ENCODE data around the gene GPR3. TPM values are rescaled to one million over a fixed set of nuclear protein-coding genes. Genes with fewer than 3 reads are reported as not detected.

Gene GPR3
- total and polyA plus RNA-seq, 2 of the 8 experiments (the other 6 are each of a cell fraction or from before 2014, with no cell fraction given) = 9.9 to 26.5 TPM

- no peaks in the 10 kb centered on the region for H3K9me3 ChIP-seq (ENCODE audit: insufficient read depth in 2 of 2, low read depth in 1 of 2, low read length in 1 of 2)
- peak overlapping the region; percentile 55 to 89 (median 66) for H3K4me3 ChIP-seq (ENCODE audit: extremely low read depth in 1 of 4, insufficient read depth in 2 of 4, low read depth in 3 of 4, low read length in 4 of 4)
- H2BK12ac ChIP-seq (ENCODE audit: low read depth, low read length) = peak overlapping the region; percentile 80; the same call in 1 of the 2 replicates
- TF ChIP-seq POLR2AphosphoS5 (IDR thresholded peaks at IDR 0.05; ENCODE audit: low read depth, low read length) (no peak), RFX5 (IDR thresholded peaks at IDR 0.05; ENCODE audit: borderline replicate concordance, low read depth, low read length) (no peak), JUN (IDR thresholded peaks at IDR 0.05; ENCODE audit: low read depth, low read length) (no peak), KDM4A (IDR thresholded peaks at IDR 0.05; ENCODE audit: low read depth, low read length, severe bottlenecking) (peak; percentile 96), MAX (IDR thresholded peaks at IDR 0.05) (peak; percentile 53; the same call in 1 of the 2 replicates), BACH1 (IDR thresholded peaks at IDR 0.05; ENCODE audit: low read length) (peak; percentile 7; the same call in 1 of the 2 replicates), EZH2 (IDR thresholded peaks at IDR 0.05; ENCODE audit: low read depth, low read length, severe bottlenecking) (peak; percentile 33), SIN3A (conservative IDR thresholded peaks at IDR 0.05 in 1 of 2, IDR thresholded peaks at IDR 0.05 in 1 of 2; ENCODE audit: low read depth in 1 of 2, low read length in 2 of 2) (0 out of 4 replicates have a peak, but pooled peaks of 1 of the 2 experiments have one; percentile 17)
- peak in 1 of 2 experiments; percentile 70 for DNase-seq (ENCODE audit: low read depth in 1 of 2, low spot score in 2 of 2)
- CTCF ChIA-PET (ENCODE audit: partially characterized antibody) = interaction anchor here (0.7 to 28.8 kb wide), 11 partner anchors 8 to 302 kb away, joined by 3 to 625 read pairs (median 37); partner anchors contain the start of genes CD164L2, FCN3, GPR3 and MAP3K6
- peak overlapping the region; percentile 88 for H2BK15ac ChIP-seq (ENCODE audit: low read length)
- no peak overlapping the region for H3K23ac ChIP-seq (ENCODE audit: insufficient read length)
- peak overlapping the region; percentile 87 for H3K18ac ChIP-seq (ENCODE audit: extremely low read depth, low read length)
- peak overlapping the region; percentile 84; the same call in 1 of the 2 replicates for H2AFZ ChIP-seq (ENCODE audit: low read length)
- peaks cover 3 to 22% (median 12%) of the 10 kb centered on the region in 4 experiments for H3K4me1 ChIP-seq (replicated peaks in 1 of 4; ENCODE audit: control insufficient read depth in 3 of 4, insufficient read depth in 4 of 4, low read length in 3 of 4)
- no peaks in the 10 kb centered on the region for H3K79me1 ChIP-seq (ENCODE audit: low read depth, low read length)
- H2BK120ac ChIP-seq (replicated peaks; ENCODE audit: low read depth, low read length) = no peak overlapping the region
- peak overlapping the region; percentile 68; the same call in 1 of the 2 replicates for H4K8ac ChIP-seq (ENCODE audit: extremely low read depth, insufficient read depth, low read length)
- no peak overlapping the region for H3K14ac ChIP-seq (ENCODE audit: insufficient read length)
- H3K56ac ChIP-seq (replicated peaks; ENCODE audit: insufficient read length, low read depth, low read length) = no peak overlapping the region
- FAIRE-seq = no peak
- H2AK5ac ChIP-seq (ENCODE audit: low read depth, low read length) = no peak overlapping the region
- no peak overlapping the region for H3K9ac ChIP-seq (replicated peaks in 1 of 4; ENCODE audit: extremely low read depth in 1 of 4, low read depth in 3 of 4, low read length in 3 of 4)
- peak overlapping the region; percentile 83 to 84 for H3K4me2 ChIP-seq (ENCODE audit: insufficient read depth in 1 of 2, low read depth in 2 of 2, low read length in 2 of 2)
- H2BK20ac ChIP-seq (ENCODE audit: low read length) = 0 out of 2 replicates have a peak overlapping the region, but pooled peaks have one; percentile 32
- H2BK5ac ChIP-seq (ENCODE audit: low read depth, low read length) = peak overlapping the region; percentile 35; the same call in 1 of the 2 replicates
- POLR2A ChIA-PET (ENCODE audit: partially characterized antibody) = interaction anchor here (0.9 to 10.3 kb wide), 3 partner anchors 7 to 31 kb away, joined by 3 to 101 read pairs (median 4); no protein-coding TSS in a partner anchor
- no peak overlapping the region for H4K5ac ChIP-seq (ENCODE audit: insufficient read length, low read depth, low read length)
- WGBS, 2 experiments (ENCODE audit: extremely low coverage in 1 of 2, insufficient coverage in 1 of 2, insufficient read length in 1 of 2, insufficient replicate concordance in 2 of 2, low coverage in 1 of 2, low lambda C conversion rate in 2 of 2, missing lambda C conversion rate in 1 of 2) = 9% methylated on average over 23 of the region's 71 CpGs; no CpG with 5 or more reads in 1 of the 2 experiments
- peak overlapping the region; percentile 81 for H4K91ac ChIP-seq (replicated peaks; ENCODE audit: insufficient read length, low read length)
- peaks cover 12 to 47% (median 36%) of the 10 kb centered on the region in 4 experiments for H3K27me3 ChIP-seq (replicated peaks in 1 of 4; ENCODE audit: control insufficient read depth in 3 of 4, extremely low read depth in 1 of 4, insufficient read depth in 3 of 4, low read length in 3 of 4)
- H3K4ac ChIP-seq (replicated peaks; ENCODE audit: insufficient read length, low read depth, low read length) = peak overlapping the region; percentile 94
- H3K23me2 ChIP-seq (ENCODE audit: low read depth, low read length) = peaks cover 14% of the 10 kb centered on the region
- H4K20me1 ChIP-seq (replicated peaks in 1 of 2; ENCODE audit: control insufficient read depth in 1 of 2, insufficient read depth in 2 of 2, low read length in 2 of 2) = peaks cover 0 to 11% of the 10 kb centered on the region in 2 experiments
- H3K27ac ChIP-seq (ENCODE audit: low read depth, low read length) = no peak overlapping the region
- H3K79me2 ChIP-seq (ENCODE audit: control insufficient read depth in 1 of 2, insufficient read depth in 2 of 2, low read length in 2 of 2) = no peaks in the 10 kb centered on the region
- H3K36me3 ChIP-seq (ENCODE audit: control insufficient read depth in 2 of 4, insufficient read depth in 4 of 4, low read length in 3 of 4) = no peaks in the 10 kb centered on the region
Measured at GRCh38 chr1:27360159-27361043, 32.0 kb upstream of the GPR3 start.

All from H1 (cell line).